Middle frontal gyrus (tissue), 1 donor: ENCODE measurements around the gene PCBD1.

Experiments used
- DNase-seq: peaks from one replicate; pipeline ENCODE4 v3.0.0-alpha.2; 2015; ENCODE audit warnings: low spot score; ENCODE audit errors: extremely low spot score

Gene PCBD1

DNA sequence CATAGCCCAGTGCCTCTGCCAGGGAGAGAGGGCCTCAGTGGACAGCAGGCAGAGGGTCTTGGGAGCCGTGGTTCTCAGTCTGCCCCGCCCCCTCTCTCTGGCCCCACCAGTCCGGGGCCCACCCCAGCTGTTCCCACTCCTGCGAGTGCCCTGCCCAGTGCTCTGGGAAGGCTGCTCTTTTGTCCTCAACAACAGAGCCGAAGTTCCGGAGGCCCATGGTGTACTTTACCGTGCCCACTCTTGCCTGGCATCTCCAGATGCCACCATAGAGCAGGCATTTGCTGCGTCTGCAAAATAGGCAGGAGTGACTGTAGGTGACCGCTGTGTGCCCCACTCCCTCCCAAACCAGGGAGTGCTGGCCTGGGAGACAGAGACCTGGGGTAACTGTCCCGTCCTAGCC, 29.3 kb upstream of the PCBD1 start:
- no peak for DNase-seq

DNA sequence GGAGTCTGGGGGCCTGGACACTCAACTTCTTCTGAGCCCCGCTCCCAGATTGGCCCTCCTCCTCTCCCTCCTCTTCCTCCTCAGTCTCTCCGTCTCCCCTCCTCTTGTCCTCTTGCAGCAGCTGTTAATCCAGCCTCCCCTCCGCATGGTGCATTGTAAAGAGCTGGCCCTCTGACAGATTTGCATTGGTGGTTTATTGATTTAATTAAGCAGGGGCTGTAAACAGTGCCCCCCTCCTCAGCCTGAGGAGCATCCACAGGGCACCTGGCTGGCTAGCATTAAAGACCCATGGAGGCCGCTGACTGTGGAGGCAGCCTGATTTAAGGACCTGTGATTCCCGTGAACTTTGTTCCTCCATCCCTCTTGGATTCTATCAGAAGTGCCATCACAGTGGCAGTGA, 28.9 kb upstream of the PCBD1 start:
- no peak for DNase-seq

DNA sequence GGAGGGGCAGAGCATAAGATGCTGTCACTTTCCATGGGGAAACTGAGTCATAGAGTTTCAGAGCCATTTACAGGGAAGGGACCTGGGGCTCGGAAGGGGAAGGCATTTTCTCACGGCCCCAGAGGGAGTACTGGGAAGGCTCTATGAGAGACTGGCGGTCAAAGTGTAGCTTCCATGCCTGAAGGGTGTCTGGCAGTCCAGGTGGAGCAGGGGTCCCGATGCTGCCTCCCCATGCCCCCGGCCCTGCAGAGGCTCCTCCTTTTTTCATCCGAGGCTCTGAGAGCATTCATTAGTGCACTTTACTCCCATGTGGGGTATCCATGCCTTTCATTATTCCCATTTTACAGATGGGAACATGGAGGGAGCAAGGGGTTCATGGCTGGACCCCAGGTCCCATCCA, 27.9 kb upstream of the PCBD1 start:
- no peak for DNase-seq

DNA sequence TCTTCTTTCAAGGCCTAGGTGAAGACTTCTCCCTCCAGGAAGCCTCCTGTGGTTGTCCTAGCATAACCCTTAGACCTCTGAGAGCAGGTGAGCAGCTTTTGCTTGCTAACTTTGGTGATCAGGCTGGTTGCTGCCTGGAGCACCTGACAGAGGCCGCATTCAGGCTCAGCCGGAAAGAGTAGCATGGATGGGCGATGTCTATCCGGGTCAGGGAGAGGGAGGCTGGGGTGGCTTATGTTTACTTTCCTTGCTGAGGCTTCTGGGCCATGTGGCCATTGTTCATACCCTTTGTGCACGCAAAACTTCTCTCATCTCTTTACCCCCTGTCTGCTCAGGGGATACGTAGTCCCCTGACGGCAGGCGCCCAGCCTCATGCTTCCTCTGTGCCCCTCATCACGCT, 27.4 kb upstream of the PCBD1 start:
- no peak for DNase-seq

- DNase-seq = no peak
Observed at GRCh38 chr10:70915206-70915605, 26.8 kb upstream of the PCBD1 start.

GRCh38 chr10:70914316-70914864, 26.0 kb upstream of the PCBD1 start:
- DNase-seq = no peak

DNA sequence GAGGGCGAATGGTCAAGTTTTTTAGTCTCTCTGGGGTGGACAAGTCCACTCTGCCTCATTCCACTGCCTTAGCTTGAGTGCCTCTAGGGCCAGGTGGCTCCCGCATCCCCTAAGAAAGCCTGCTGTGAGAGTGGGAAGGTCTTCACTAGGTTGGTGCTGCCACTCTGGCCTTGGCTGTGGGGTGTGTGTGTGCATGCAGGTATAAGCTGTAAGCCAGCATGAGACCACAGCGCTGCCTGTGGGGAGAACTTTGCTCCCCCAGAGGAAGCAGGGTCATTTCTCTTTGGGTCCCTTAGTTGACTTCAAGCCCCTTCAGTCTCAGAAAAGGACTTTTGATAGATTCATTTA, 25.5 kb upstream of the PCBD1 start:
- no peak for DNase-seq

GRCh38 chr10:70913191-70913892, 25.0 kb upstream of the PCBD1 start:
- DNase-seq = no peak

- DNase-seq = no peak
Observed at GRCh38 chr10:70912556-70912955, 24.2 kb upstream of the PCBD1 start.

DNA sequence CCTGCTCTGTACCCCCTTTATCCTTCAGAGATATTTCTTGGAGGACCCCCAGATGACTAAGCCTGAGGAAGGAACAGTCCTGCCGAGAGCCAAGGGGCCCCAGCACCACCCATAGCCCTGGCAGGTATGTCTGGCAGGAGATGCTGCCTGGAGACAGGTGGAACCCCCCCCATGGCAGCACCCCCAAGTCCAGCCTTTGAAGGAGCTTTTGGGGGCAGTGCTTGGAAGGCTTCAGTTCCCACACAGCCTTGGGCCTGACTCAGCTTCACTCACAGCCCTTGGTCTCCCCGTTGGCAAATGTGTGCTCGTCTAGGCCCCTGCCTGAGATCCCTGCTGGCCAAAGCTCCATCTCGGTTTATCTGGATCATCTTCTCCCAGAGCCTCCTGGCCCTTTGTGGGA, 23.0 kb upstream of the PCBD1 start:
- DNase-seq = no peak

DNA sequence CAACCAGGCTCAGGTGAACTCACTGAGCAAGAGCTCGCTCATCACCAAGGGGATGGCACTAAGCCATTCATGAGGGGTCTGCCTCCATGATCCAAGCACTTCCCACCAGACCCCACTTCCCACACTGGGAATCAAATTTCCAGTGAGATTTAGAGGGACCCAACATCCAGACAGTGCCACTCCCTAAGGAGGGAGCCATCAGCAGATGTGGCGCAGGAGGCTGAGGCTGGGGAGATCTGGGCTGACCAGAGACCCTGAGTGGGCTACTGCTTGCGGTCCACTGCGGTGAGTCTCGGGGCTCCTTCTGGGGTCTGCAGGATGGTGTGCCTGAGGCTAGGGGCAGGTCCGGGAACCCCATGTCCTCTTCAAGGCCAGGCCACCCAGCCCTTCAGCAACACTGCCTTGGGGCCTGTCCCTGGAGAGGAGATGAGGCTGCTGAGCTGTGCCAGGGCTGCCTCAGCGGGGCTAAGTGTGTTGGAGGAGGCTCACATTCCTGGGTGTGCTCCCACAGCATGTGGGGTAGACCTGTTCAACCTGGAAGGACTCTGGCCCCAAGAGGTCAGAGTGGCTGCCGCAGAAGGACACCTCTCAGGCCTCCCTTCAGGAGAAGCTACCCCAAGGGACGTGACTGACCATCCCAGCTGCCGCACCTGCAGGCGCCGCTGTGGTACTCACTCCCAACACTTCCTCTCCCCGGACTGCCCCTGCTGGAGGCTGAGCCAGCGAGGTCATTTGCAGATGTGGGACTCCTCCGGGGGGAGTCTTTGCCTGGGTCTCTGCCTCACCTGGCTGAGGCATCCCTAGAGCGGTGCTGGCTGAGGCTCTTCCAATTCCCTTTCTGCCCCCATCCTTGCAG, 22.3 kb upstream of the PCBD1 start:
- no peak for DNase-seq

DNA sequence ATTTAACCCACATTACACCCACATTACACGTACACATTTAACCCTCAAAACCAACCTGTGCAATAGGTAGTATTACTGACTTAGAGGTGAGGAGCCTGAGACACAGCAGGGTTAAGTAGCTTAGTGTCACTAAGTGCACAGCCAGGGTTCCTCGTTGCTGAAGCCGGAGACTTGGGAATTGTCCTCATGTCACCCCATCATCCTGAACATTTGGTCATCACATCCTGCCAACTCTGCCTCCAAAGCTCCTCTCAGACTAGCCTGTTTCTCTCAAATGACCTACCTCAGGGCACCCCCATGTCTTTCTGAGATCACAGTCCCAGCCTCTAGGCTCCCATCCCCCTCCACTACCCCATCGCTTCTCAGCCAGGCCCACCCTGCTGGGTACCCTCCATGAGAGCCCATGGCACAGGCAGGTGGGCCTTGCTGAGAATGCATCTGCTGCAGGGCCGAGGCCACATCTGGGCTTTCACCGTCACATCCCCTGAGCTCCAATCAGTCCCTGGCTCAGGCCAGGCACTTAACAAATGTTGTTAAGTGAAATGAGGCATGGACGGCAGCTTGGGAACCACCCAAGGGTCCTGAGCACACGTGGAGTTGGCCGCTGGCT, 21.1 kb upstream of the PCBD1 start:
- no peak for DNase-seq

DNA sequence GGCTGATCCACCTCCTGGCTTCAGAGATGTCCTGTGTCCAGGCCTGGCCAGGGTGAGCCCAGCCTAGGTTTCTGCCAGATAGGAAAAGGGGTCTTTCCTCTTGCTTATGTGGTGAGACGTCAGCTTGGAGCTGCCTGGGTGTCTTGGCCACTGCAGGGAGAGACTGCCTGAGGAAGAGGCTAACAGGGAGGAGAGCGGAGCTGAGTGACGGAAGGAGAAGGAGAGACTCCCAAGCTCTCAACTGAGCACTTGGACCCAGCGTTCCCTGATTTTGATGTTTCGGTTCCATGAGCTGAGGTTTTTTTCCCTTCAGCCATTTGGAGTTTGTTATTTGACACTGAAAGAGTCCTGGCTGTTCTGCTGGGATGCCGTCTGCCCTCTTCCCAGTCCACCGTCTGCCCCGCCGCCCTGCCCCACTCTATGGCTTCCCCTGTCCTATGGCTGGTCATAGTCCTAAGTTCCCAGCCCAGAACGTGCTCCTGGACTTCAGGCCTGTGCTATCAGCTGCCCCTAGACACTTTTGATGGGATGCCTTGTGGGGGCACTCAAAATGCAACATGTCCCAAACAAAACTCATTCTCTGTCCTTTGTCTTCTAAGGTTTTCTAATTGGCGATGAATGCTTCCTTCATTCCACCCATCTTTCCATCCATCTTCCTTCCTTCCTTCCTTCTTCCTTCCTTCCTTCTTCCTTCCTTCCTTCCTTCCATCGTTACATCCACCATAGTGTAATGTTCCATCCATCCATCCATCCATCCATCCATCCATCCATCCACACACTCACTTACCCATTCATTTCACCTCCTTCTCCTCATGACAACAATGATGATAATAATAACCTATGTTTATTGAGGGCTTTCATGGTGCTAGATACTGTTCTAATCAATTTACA, 20.3 kb upstream of the PCBD1 start:
- no peak for DNase-seq

- DNase-seq = no peak
Observed at GRCh38 chr10:70907637-70908405, 19.5 kb upstream of the PCBD1 start.

- no peak for DNase-seq
Observed at GRCh38 chr10:70906953-70907636, 18.7 kb upstream of the PCBD1 start.

DNA sequence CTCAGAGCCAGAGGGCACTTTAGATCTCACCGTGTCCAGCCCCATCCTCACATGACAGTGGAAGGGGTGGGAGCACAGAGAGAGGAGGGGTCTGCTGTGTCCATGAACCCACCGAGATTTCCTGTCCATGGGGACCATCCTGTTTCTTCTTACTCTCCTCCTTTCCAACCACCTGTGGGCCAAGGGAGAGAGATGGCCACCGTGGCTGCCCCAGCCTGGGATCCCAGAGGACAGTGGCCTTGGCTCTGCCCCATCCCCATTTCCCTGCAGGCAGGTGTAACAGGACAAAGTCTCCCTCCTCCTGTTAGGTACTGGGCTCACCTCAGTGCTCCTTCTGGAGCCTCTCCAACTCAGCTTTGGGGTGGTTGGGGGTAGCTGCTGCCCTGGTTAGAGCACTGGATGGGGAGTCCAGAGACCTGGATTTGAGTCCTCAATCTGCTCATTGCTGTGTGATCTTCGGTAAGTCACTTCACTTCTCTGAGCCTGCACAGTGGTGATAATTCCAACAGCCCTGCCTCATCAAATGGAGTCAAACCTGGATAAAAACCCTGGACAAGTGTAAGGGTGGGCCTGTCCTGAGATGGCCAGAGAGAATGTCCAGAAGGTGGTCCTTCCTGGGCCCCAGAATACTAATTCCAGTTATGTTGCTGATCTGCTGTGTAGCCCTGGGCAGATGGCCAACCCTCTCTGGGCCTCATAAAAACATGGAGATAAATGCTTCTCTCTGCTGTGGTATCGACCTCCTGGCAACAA, 17.8 kb upstream of the PCBD1 start:
- no peak for DNase-seq

DNA sequence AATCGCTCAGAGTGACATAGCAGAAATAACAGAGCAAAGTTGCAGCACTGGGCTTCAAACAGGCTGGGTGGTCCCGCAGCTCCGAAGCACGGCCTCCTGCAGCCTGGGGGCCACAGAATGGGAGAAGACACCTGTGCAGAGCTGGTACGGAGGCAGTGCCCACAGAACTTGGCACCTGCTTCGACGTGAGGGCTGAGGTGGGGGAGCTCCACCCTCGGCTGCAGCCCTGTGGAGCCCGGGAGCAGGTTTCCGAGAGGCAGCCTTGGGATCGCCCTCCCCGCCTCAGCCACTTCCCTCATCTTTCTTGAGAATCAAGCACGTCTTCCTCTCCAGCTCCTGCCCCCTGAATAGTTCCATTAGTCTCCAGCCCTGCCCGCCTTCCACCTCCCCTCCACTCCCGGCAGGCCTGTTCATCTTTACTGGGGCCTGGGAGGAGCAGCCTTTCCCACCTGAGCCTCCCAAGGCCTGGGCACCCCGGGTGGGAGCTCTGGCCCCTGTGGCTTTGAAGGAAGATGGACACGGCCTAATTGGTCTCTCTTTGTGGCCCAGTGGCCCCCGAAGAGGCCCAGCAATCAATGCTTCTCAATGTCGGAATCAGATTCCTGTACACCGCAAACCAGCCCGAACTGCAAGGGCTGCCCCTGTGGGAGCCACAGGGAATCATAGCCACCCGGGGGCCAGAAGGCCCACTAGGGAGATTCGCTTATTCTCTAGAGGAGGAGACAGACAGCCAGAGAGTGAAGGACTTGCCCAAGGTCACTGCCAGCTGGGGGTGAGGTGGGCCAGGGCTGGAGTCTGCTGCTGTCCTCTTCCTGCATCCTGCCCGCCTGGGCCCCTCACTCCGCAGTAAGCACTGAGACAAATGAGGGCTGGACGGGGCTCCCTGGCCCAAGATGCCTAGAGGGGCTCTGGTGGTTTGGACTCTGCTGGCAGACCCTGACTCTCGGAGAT, 17.0 kb upstream of the PCBD1 start:
- DNase-seq = no peak
